Hematopoietic multipotent progenitor cell treated with erythropoietin and hydrocortisone succinate and interleukin-3 and kit ligand, for 6 days (in vitro differentiated cells): ENCODE results near the gene PCDHGC5.

Source experiments
- DNase-seq: peaks from one replicate; pipeline ENCODE4 v3.0.0-alpha.2; 2015

The PCDHGC5 gene

DNA sequence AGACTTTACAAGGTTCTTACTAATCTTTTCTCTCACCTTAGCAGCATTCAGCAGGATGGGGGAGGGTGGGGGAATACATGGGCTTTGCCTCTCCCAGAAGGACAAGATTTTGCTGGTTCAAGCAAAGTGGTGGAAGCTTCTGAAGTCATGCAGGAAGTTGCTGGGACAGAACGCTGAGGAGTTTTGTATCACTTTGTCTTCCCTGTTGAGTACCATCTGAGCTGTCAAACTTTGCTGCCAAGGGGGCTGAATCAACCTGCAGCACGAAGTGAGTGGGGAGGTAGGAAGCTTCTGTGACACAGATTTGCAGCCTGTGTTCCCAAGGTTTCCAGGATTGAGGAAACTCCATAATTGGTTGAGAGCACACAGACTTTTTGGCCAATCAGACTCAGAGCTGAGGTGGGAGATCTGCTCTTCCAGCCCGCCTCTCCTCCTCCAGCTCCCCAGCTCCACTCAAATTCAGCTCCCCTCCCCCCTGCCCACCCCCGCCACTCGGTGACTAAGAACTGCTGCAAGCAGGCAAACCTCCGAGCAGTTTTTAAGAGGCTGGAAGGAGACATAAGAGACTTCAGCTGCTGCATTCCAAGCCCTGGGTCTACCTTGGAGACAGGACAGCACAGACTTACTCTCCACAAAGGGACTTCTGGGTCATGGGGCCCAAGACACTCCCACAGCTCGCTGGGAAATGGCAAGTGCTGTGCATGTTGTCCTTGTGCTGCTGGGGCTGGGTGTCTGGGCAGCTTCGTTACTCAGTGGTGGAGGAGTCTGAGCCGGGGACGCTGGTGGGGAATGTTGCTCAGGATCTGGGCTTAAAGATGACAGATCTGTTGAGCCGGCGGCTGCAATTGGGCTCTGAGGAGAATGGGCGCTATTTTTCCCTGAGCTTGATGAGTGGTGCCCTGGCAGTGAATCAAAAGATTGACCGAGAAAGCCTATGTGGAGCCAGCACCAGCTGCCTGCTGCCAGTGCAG lies at the start of gene PCDHGC5:
Gene PCDHGC5 (plus strand): TSS at position 491 of the 971 bp plus-strand sequence. CDS start 160 bp downstream, at position 651.
- no peak for DNase-seq

GRCh38 chr5:141439411-141440141 lies 49.3 kb upstream of the PCDHGC5 start:
- DNase-seq = no peak

DNA sequence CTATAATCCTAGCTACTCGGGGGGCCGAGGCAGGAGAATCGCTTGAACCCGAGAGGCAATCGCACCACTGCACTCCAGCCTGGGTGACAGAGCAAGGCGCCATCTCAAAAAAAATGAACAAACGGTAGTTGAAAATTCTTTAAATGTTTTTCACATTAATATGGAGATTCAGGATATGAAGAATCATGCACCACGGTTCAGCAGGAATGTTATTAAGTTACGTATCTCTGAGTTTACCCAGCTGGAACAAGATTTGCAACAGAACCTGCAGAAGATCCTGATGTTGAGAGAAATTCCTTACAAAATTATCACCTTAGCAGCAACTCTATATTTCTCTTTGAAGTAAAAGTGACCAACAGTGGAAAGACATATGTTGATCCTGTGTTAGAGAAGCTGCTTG lies 48.5 kb upstream of the PCDHGC5 start:
- DNase-seq = no peak

- no peak for DNase-seq
These were observed 47.2 kb upstream of the PCDHGC5 start for GRCh38 chr5:141441571-141442170.

- DNase-seq = no peak
These were observed 23.5 kb upstream of the PCDHGC5 start for GRCh38 chr5:141465351-141465750.

GRCh38 chr5:141475625-141476131 lies 13.2 kb upstream of the PCDHGC5 start, which contains the start of gene PCDHGC3:
Gene PCDHGC3 (plus strand): TSS chr5:141475966. CDS start chr5:141476117, 151 bp downstream.
- DNase-seq = peak; percentile 47

DNA sequence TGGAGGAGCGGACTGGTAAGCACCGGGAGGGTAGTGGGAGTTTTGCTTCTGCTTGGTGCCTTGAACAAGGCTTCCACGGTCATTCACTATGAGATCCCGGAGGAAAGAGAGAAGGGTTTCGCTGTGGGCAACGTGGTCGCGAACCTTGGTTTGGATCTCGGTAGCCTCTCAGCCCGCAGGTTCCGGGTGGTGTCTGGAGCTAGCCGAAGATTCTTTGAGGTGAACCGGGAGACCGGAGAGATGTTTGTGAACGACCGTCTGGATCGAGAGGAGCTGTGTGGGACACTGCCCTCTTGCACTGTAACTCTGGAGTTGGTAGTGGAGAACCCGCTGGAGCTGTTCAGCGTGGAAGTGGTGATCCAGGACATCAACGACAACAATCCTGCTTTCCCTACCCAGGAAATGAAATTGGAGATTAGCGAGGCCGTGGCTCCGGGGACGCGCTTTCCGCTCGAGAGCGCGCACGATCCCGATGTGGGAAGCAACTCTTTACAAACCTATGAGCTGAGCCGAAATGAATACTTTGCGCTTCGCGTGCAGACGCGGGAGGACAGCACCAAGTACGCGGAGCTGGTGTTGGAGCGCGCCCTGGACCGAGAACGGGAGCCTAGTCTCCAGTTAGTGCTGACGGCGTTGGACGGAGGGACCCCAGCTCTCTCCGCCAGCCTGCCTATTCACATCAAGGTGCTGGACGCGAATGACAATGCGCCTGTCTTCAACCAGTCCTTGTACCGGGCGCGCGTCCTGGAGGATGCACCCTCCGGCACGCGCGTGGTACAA lies 12.6 kb upstream of the PCDHGC5 start:
- DNase-seq = no peak

GRCh38 chr5:141477044-141477575 lies 11.8 kb upstream of the PCDHGC5 start:
- no peak for DNase-seq

DNA sequence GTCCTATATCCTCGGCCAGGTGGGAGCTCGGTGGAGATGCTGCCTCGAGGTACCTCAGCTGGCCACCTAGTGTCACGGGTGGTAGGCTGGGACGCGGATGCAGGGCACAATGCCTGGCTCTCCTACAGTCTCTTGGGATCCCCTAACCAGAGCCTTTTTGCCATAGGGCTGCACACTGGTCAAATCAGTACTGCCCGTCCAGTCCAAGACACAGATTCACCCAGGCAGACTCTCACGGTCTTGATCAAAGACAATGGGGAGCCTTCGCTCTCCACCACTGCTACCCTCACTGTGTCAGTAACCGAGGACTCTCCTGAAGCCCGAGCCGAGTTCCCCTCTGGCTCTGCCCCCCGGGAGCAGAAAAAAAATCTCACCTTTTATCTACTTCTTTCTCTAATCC lies 11.1 kb upstream of the PCDHGC5 start:
- DNase-seq = no peak

GRCh38 chr5:141478321-141478945 lies 10.4 kb upstream of the PCDHGC5 start:
- DNase-seq = no peak

GRCh38 chr5:141479776-141480175 lies 9.1 kb upstream of the PCDHGC5 start:
- peak; percentile 34 for DNase-seq

DNA sequence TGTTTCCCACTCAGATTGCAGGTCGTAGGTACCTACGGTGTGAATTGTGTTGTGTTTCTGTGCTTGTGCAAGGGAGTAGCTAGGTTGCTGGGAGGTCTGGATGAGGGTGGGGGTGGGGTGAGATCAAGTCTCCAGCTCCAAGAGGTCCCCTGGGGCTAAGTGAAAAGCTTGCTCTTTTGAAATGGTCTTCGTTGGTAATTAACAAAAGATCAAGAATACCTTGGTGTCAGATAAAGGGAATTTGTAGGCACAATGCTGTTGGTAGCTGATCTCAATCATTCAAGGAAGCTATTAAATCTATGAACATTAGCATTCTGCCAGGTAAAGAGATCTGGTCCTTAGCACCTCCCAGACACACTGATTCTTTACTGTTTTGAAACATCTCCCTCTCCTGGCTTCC lies 5.0 kb upstream of the PCDHGC5 start:
- DNase-seq = no peak

GRCh38 chr5:141484310-141484640 lies 4.6 kb upstream of the PCDHGC5 start:
- DNase-seq = no peak

DNA sequence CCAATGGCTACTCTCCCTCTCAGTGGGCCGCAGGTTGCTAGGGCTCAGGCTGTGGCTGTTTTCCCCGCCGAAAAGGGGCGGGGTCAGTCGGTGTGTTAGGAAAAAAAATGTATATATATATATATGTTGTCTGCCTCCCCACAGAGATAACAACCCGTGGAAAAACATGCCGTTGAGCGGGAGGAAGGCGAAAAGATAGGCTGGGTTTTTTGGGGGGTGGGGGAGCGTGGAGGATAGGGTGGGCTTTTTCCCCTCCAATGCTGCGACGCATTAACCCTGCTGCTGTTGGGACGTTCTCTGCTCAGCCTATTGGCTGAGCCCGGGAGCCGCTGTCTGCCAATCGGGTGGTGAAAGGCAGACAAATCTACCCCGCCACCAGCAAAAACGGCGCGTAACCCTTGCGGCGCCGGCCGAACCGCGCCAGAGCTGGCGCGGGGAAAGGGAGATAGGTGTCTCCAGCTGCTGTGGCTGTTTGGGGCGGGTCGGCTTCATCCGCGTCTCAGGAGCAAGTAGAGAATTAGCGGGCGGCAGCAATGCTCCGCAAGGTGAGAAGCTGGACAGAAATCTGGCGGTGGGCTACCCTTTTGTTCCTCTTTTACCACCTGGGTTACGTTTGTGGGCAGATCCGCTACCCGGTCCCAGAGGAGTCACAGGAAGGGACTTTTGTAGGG lies 4.1 kb upstream of the PCDHGC5 start, which contains the start of gene PCDHGC4:
Gene PCDHGC4 (plus strand): TSS at position 390 of the 671 bp plus-strand sequence. CDS start 144 bp downstream, at position 534.
- no peak for DNase-seq

DNA sequence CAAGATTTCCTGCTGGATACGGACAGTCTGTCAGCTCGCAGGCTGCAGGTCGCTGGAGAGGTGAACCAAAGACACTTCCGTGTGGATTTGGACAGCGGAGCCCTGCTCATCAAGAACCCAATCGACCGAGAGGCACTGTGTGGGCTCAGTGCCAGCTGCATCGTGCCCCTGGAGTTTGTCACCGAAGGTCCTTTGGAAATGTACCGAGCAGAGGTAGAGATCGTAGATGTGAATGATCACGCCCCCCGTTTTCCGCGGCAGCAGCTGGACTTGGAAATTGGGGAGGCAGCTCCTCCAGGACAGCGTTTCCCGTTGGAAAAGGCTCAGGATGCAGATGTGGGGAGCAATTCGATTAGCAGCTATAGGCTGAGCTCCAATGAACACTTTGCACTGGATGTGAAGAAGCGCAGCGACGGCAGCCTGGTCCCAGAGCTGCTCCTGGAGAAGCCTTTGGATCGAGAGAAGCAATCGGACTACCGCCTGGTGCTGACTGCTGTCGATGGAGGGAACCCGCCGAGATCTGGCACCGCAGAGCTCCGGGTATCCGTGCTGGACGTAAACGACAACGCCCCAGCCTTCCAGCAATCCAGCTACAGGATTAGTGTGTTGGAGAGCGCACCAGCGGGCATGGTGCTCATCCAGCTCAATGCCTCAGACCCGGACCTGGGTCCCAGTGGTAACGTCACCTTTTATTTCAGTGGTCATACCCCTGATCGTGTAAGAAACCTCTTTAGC lies 3.4 kb upstream of the PCDHGC5 start:
- DNase-seq = no peak

- no peak for DNase-seq
These were observed 2.8 kb upstream of the PCDHGC5 start for GRCh38 chr5:141486091-141486490.

DNA sequence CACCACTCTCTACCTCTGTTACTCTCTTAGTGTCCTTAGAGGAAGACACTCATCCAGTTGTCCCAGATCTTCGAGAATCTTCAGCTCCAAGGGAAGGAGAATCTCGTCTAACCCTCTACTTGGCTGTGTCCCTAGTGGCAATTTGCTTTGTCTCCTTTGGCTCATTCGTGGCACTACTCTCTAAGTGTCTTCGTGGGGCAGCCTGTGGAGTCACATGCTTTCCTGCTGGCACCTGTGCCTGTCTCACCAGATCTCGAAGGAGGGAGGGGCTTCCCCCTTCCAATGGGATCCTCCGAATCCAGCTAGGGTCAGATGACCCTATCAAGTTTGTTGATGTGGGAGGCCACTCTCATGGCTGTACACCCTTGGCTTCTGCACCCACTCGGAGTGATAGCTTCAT lies 1.8 kb upstream of the PCDHGC5 start:
- no peak for DNase-seq

DNA sequence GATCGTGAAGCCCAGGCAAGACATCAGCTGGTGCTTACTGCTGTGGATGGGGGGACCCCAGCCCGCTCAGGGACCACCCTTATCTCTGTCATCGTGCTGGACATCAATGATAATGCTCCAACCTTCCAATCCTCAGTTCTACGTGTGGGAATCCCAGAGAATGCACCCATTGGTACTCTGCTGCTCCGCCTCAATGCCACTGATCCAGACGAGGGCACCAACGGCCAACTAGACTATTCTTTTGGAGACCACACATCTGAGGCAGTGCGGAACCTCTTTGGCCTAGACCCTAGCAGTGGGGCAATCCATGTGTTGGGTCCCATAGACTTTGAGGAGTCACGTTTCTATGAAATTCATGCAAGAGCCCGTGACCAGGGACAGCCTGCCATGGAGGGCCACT lies 960 bp downstream of the PCDHGC5 start:
- no peak for DNase-seq

DNA sequence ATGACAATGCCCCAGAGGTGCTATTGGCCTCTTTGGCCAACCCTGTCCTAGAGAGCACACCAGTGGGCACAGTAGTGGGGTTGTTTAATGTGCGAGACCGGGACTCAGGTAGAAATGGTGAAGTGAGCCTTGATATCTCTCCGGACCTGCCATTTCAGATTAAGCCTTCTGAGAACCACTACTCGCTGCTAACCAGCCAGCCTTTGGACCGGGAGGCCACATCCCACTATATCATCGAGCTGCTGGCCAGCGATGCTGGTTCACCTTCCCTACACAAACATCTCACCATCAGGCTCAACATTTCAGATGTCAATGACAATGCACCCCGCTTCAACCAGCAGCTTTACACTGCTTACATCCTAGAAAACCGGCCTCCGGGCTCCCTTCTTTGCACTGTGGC lies 1.4 kb downstream of the PCDHGC5 start:
- no peak for DNase-seq

DNA sequence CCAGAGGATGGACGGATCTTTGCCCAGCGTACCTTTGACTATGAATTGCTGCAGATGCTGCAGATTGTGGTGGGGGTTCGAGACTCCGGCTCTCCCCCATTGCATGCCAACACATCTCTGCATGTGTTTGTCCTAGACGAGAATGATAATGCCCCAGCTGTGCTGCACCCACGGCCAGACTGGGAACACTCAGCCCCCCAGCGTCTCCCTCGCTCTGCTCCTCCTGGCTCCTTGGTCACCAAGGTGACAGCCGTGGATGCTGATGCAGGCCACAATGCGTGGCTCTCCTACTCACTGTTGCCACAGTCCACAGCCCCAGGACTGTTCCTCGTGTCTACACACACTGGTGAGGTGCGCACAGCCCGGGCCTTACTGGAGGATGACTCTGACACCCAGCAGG lies 1.9 kb downstream of the PCDHGC5 start:
- no peak for DNase-seq
